ENCODE measurements around the gene CCDC74B.

DNA sequence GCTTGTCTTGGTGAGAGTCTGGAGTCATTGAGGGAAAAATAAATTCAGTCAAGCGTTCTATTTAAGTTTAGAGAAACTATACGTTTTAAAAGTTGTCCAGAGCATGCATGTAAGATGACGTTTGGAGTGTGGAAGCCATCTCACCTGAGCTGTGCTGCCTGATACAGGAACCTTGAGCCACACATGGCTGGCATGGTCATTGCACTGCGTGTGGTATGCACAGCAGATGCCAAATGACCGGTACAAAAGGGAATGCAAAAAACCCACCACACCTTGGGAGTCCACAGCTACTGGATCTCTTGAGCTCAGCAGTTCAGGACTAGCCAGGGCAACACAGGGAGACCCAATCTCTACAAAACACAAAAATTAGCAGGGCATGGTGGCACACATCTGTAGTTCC, 41.5 kb upstream of the CCDC74B start:
- TF ChIP-seq, protein P1, sequence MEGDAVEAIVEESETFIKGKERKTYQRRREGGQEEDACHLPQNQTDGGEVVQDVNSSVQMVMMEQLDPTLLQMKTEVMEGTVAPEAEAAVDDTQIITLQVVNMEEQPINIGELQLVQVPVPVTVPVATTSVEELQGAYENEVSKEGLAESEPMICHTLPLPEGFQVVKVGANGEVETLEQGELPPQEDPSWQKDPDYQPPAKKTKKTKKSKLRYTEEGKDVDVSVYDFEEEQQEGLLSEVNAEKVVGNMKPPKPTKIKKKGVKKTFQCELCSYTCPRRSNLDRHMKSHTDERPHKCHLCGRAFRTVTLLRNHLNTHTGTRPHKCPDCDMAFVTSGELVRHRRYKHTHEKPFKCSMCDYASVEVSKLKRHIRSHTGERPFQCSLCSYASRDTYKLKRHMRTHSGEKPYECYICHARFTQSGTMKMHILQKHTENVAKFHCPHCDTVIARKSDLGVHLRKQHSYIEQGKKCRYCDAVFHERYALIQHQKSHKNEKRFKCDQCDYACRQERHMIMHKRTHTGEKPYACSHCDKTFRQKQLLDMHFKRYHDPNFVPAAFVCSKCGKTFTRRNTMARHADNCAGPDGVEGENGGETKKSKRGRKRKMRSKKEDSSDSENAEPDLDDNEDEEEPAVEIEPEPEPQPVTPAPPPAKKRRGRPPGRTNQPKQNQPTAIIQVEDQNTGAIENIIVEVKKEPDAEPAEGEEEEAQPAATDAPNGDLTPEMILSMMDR (IDR thresholded peaks at IDR 0.05; ENCODE audit: low read depth, low read length): no peak
- TF ChIP-seq MYC (IDR thresholded peaks at IDR 0.05; ENCODE audit: low read depth, low read length) (no peak), POLR2A (IDR thresholded peaks at IDR 0.05; ENCODE audit: extremely low read depth, insufficient read length) (no peak)

Data from NB4 (cell line).